ENCODE data around the gene EPS8L3.

EPS8L3 gene

DNA sequence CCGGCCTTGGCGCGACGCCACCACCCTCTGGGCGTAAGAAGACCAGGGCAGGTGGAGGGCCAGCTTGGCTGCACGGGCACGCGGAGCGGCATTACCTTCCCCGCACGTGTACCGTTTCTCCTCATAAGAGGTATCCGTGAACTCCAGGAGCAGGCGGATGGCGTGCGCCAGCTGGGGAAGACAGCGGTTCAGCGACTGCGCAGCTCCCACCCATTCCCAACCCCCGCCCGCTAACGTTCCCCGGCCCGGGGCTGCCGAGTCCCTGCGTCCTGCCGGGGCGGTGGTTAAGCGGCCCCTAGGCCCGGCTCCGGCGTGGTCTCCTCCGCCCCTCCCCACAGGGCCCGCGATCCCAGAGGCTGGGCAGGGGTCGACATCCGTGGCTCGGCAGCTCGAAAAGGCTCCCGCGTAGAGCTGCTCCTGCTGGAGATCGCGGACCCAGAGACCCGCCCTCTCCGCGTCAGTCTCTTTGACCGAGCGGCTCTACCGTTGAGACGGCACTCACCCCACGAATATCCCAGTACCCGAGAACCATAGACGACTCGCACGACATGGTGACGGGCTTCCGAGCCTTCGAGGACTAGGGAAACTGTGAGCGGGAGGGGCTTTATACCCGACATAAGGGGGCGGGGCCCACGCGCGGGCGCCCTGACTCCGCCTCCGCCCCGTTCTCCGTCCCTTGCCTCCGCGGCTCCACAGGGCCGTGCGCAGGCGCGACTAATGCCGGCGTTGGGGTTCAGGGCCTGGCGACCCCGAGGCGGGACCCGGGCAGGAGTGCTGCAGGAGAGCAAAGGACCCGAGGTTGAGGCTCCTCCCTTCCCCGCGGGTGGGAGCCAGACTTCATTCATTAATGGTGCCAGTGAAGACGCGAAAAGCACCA is 23.7 kb downstream of the EPS8L3 start:
- peak; percentile 57 to 77 for DNase-seq (ENCODE audit: low read depth in 1 of 2, low spot score in 1 of 2)

DNA sequence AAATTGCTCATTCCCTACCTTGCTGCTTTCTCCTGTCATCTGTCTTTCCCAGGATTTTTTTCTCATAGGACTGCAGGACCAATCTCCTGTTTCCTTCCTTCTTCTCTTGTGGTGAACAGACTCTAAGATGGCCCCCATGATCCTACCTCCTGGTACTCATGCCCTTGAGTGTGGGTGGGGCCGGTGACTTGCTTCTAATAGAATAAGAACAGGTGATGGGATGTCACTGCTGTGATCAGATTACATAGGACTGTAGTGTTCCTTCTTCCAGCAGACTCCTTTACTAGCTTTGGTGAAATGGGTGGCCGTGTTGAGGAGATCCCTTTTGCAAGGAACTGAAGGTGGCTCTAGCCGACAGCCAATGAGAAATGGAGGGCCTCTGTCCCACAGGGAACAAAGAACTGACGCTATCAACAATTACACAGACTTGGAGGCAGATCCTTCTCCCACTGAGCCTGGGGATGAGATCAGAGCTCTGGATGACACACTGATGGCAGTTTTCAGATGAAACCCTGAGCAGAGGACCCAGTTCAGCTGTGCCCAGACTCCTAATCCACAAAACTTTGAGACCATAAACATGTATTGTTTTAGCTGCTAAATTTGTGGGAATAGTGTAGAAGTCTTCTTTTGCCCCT is 30.4 kb downstream of the EPS8L3 start:
- no peak for DNase-seq (ENCODE audit: low read depth in 1 of 2, low spot score in 1 of 2)

DNA sequence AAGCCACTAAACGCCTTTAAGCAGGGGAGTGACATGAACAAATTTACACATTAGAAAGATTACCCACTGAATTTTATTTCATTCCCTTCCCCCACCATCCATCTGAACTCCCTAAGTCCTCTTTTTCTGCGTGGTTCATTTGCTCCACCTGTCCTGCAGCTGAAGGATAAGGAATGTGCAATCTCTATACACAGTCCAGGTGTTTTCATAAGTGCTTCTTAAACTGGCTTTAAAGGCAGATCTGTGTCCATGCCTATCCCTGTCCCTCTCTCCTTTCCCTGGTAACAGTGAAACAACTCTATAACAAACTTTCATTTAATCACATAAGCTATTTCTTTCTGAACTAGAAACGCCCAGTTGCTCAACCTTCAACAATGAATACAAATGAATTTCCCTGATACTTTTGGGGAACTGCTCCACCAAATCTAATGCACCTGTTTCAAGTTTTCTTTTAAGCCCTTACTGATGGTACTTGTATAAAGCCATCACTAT is 31.3 kb downstream of the EPS8L3 start:
- DNase-seq (ENCODE audit: low read depth in 1 of 2, low spot score in 1 of 2), result no peak

DNA sequence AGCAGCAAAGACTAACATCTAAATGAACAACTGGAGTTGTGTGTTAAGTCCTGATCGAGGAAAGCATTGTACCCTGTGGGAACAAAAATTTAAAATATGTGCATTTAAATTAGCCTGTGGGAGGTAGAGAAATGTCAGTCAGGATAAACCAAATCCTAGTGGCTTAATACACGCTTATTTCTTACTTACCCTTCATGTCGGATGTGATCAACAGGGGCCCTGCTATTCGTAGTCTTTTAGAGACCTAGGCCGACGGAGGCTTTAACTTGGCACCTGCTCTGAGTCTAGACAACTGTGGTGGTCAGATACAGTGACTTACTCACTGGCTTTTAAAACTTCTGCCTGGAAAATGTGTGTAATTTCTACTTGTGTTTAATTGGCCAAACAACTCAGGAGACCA is 33.1 kb downstream of the EPS8L3 start:
- no peak for DNase-seq (ENCODE audit: low read depth in 1 of 2, low spot score in 1 of 2)

DNA sequence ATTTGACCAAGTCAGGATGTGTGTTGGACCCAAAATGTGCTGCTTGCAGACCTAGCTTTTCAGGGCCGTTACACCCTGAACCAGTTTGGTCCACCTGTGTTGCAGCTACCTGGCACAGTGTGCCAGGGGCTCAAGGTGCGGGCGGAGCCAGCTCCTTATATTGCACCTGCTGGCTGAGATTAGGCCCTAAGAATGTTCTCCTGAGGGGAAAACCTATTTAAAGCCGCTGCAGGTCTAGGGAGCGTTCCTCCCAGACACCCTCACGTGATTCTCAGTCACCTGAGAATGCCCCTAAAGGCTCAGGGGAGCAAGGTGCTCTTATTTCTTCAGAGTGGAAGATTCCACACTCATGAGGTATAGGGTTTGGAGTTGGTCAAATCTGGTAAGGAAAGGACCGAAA is 34.9 kb downstream of the EPS8L3 start:
- DNase-seq (ENCODE audit: low read depth in 1 of 2, low spot score in 1 of 2), result no peak

DNA sequence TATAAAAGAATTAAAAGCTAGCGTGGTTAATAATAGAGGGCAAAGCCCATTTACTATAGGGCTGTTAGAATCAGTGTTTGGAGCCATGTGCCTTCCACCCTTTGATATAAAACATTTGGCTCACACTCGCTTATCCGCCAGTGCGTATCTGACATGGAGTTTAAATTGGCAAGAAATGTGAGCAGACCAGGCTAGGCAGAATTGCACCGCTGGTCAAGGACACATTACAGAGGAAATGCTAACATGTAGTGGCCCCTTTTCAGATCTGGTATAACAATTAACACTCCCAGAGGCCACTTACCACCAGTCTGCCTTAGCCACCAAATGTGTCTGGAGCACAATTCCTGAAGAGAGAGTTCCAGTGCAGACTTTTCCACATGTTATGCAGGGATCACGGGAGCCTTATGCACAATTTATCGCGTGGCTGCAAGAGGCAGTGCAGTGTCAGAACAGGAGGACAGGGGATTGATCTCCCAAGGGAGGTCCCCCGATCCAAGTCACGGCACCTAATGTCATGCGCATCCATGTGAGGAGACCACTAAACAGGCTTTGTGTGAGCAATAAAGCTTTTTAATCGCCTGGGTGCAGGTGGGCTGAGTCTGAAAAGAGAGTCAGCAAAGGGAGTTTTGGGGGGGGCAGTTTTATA is 36.9 kb downstream of the EPS8L3 start:
- DNase-seq (ENCODE audit: low read depth in 1 of 2, low spot score in 1 of 2), result no peak

DNA sequence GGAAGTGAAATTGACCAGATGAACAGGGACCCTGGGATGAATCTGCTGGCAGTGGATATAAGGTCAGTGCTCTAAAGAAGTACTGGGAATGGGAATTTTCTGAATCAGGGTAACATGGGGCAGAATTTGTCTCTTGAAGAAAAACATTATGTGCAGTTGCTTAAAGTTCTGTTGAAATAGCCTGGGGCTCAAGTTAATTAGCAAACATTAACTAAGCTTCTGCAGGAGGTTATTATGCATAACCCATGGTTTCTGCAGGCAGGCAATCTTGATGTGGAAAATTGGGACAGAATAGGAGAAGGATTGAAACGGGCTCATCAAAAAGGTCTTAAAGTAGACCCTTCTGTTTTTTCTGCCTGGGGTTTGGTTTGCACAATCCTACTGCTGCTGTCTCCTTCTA is 37.7 kb downstream of the EPS8L3 start:
- DNase-seq (ENCODE audit: low read depth in 1 of 2, low spot score in 1 of 2), result no peak

DNA sequence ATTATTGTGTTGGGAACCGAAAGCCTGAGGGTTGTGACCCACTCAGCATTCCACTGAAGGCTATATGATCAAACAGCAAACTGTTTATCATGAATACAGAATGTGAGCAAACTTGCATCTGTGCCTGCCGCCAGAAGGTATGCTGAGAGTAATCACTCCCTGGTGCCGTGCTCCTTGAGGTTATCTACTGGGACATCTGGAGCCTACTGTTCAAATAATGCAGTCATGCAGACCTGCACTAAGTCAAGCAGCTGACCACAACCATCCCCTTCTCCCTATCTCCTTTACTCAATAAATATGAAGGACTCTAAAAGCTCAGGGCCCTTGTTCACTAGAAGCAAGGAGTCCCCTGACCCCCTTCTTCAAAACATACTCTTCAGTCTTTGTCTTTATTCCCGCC is 38.2 kb downstream of the EPS8L3 start:
- DNase-seq (ENCODE audit: low read depth in 1 of 2, low spot score in 1 of 2), result no peak

DNA sequence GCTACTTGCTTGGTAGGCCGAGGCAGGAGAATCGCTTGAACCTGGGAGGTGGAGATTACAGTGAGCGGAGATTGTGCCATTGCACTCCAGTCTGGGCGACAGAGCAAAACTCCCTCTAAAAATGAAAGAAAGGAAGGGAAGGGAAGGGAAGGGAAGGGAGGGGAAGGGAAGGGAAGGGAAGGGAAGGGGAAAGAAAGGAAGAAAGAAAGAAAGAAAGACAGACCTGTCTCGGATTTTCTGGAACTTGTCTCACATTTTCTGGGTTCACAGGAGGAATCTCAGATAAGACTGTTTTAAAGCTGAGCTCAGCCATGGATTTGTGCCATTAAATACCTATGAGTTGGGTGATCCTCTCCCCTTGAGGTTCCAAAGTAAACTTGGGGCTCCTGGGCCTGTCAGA is 38.8 kb downstream of the EPS8L3 start:
- DNase-seq (ENCODE audit: low read depth in 1 of 2, low spot score in 1 of 2), result no peak

DNA sequence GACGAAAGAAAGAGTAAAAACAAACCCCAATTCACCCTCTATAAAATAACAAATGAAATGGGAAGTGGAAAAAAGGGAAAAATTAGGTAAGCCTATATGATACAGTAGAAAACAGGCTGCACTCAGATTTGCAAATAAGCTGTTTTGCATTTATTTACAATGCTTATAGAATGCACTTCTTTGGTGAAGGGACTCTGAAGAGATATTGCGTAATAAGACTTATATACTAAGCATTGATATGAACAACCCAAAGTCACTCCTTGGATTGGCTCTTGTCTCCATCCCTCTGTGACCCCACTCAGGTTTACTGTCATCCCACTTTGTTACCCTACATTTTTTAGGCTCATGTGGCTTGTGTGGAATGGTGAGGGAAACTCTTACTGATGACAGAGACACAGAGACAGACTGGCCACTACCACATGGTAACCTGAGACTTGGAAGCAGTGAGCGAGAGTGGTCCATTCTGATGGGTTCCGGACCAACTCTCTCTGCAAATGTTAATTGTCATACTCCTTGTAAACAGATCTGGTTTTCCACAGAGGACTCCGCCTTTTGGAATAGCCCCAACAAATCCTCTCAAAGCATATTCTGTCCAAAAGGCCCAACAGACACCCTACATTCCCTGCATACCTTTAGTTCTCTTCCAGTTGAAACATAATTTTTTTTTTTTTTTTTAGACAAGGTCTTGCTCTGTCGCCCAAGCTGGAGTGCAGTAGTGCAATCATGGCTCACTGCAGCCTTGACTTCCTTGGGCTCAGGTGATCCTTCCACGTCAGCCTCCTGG is 40.6 kb downstream of the EPS8L3 start:
- no peak for DNase-seq (ENCODE audit: low read depth in 1 of 2, low spot score in 1 of 2)

DNA sequence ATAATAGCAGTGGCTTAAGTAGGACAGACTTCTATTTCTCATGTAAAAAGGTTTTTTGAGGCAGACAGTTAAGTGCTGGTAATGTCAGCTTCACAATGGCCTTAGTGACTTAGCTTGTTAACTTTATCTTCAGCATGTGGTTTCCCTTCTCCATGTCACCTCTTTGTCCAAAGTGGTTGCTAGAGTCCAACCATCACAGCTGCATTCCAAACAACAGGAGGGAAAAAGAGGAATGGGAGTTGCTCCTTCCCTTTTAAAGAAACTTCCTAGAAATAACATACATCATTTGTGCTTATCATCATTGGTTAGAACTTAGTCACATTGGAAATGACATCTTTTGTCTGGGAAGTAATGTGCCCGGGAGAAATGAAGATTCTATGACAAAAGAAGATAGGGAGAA is 41.8 kb downstream of the EPS8L3 start:
- no peak for DNase-seq (ENCODE audit: low read depth in 1 of 2, low spot score in 1 of 2)

DNA sequence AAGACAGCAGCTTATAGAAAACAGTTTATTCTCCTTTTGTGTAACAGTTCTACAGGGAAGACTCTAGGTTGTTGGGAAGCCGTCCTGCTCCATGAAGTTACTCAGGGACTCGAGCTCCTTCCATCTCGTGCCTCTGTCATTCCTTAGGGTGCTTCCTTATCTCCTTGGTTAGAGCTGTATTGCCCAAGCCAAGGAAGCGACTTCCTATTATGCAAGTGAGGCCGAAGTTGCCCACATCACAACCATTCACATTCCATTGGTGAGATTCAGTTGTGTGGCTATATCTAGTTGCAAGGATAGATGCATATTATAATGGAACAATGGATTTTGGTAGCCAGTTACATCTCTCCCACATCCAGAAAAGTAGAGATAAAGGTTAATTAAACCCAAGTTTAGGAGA is 42.7 kb downstream of the EPS8L3 start:
- no peak for DNase-seq (ENCODE audit: low read depth in 1 of 2, low spot score in 1 of 2)

DNA sequence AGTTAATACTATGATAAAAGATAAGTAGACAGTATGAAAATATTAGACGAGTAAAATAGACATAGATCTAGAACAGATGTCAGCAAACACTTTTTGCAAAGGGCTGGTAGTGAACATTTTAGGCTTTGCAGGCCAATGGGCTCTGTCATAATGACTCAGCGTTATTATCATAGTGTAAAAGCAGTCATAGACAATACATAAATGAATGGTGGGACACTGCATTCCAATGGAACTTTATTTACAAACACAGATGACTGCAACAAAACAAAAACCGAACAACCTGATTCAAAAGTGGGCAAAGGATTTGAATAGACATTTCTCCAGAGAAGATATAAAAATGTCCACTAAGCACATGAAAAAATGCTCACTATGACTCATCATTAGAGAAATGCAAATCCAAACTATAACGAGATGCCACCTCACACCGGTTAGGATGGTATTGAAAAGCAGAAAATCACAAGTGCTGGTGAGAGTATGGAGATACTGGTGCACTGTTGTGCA is 44.3 kb downstream of the EPS8L3 start:
- DNase-seq (ENCODE audit: low read depth in 1 of 2, low spot score in 1 of 2), result no peak

DNA sequence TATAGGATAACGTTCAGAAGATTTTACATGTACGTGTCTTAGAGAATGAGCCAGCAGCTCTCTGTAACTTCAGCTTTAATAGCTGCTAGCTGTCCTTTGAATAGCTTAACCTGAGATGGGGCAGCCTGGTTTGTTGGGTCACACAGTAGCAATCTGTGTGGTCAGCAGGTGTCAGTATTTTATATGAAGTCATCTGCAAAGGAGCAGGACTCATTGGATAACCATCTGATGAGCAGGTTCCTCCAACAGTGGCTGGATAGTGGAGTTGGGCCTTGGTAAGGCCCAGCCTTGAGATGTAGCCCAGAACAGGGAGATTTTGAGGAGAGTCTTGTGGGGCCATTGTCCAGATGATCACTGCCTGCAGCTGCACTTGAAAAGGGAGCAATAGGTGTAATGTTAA is 45.2 kb downstream of the EPS8L3 start:
- no peak for DNase-seq (ENCODE audit: low read depth in 1 of 2, low spot score in 1 of 2)

DNA sequence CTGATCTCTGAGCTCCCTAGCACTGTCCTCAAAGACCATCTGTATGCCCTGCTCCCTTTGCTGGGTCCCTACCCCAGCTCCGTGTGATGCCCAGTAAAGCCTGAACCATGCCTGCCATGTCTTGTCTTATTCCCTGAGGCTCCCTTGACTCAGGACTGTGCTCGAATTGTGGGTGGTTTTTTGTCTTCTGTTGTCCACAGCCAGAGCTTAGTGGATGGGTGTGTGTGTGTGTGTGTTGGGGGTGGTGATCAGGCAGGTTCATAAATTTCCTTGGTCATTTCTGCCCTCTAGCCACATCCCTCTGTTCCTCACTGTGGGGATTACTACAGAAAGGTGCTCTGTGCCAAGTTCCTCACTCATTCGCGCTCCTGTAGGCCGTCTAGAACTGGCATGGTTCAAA is 46.0 kb downstream of the EPS8L3 start:
- DNase-seq (ENCODE audit: low read depth in 1 of 2, low spot score in 1 of 2), result no peak

DNA sequence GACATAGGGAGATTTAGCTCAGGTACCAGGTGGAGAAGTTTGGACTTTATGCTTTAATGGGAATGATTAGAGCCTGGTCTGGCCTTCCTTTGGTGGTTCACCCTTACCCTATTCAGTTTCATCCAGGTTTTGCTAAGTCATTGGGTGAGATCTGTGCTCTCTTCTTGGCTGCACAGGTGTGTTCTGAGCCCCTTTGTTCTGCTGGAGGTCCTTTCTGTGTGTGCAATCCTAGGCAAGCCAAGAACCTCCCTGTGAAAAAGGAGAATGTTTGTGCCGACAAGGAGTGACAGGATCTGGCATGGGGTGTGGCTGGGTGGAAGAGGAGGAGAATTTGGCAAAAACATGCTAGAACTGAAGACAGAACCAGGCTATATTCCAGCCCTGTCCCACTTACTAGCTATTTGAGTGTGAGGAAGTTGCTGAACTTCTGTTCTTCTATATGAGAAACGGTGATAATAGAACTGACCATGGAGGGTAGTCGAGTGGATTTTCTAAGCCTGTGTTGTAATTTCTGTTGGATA is 47.1 kb downstream of the EPS8L3 start:
- no peak for DNase-seq (ENCODE audit: low read depth in 1 of 2, low spot score in 1 of 2)

DNA sequence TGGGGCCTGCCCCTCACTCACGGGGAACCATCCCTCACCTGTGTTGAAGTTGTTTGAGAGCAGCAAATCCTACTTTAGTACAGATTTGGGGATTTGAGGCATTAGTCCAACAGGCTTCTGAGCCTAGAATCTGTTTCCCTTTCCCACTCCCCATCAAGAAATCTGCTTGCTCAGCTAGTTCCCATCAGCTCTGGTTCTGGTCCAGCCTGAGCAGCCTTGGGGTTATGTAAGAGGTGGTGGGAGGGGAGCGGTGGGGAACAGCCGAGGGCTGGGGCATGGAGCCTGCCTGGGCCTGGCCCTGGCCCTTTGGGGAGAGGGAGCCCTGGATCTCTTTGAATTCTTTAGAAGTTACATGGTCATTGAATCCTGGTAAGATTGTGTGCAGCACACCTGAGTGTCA is 47.6 kb downstream of the EPS8L3 start:
- DNase-seq (ENCODE audit: low read depth in 1 of 2, low spot score in 1 of 2), result no peak

DNA sequence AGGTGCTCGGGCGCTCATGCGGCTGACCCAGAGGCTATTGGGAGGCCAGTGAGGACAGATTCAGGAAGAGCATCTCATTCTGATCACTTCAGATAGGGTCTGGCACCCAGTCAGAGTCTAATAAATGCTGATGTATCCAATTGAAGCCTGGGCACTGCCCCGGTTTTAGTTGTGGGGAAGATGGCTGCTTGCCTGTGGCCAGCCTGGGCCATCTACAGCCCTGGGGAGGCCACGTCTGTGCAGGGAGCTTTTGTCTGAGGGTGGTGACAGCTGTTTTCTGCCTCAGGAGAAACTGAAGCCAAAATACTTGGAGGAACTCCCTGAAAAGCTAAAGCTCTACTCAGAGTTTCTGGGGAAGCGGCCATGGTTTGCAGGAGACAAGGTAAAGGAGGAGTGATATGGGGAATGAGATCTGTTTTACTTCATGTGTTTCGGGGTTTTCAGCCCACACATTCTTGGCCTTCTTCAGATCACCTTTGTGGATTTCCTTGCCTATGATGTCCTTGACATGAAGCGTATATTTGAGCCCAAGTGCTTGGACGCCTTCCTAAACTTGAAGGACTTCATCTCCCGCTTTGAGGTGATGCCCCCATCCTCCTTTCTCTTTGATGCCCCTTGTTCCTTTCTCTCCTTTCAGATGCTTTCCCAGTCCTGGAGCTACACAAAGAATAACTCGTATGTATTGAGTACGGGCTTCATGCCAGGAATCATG is 48.9 kb downstream of the EPS8L3 start:
- DNase-seq (ENCODE audit: low read depth in 1 of 2, low spot score in 1 of 2), result no peak

DNA sequence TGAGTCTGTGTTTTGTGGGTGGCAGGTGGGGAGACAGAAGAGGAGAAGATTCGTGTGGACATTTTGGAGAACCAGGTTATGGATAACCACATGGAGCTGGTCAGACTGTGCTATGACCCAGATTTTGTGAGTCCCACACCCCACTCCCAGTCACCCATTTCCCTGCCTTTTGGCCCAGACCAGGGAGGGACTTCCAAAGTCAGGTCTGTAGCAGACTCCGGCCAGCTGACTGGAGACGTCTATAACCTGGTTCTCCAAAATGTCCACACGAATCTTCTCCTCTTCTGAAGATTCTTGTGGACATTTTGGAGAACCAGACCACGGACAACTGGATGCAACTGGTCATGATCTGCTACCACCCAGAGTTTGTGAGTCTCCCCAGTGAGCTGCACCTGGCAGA is 50.1 kb downstream of the EPS8L3 start:
- no peak for DNase-seq (ENCODE audit: low read depth in 1 of 2, low spot score in 1 of 2)

DNA sequence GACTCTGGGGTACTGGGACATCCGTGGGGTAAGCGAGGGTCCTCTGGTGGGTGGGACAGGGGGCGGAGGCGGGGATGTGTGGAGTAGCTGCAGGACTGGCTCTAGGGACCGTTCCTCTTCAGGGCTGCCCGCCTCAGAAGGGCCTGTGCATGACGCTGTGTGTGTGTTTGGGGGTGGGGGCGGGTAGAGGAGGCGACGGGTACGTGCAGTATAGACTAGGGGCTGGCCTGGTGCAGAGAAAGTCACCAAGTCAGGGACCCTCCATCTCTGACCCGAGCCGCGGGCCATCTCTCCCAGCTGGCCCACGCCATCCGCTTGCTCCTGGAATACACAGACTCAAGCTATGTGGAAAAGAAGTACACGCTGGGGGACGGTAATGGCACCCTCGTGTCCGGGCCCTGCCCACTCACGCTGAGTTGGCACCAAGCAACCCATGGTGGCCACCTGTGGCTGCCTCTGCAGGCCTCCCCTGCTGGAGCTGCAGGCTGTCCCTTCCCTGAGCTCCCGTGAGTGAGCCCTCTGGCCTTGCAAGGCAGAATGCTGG is 51.3 kb downstream of the EPS8L3 start:
- no peak for DNase-seq (ENCODE audit: low read depth in 1 of 2, low spot score in 1 of 2)

Data from activated T-helper 1 cell treated with anti-CD3 and anti-CD28 coated beads, Interleukin-2, amount 50 U/mL, for 16 hours (primary cell).